A549 (cell line): ENCODE data around the gene ITGAX.

ENCODE experiments used
- CTCF ChIP-seq: fragments of >200 bp; sonication (Bioruptor Twin); formaldehyde crosslinking; IDR thresholded peaks from 3 replicates; pipeline ENCODE4 v1.5.1; 2016
- TF ChIP-seq, protein P1 (sequence below): fragments of 450-650 bp; IDR thresholded peaks from 2 replicates; pipeline ENCODE4 v1.6.1; 2014; ENCODE audit warnings: antibody characterized with exemption

GRCh38 chr16:31380201-31380600 lies 25.2 kb downstream of the ITGAX start:
- TF ChIP-seq CTCF: no peak
- TF ChIP-seq, protein P1, sequence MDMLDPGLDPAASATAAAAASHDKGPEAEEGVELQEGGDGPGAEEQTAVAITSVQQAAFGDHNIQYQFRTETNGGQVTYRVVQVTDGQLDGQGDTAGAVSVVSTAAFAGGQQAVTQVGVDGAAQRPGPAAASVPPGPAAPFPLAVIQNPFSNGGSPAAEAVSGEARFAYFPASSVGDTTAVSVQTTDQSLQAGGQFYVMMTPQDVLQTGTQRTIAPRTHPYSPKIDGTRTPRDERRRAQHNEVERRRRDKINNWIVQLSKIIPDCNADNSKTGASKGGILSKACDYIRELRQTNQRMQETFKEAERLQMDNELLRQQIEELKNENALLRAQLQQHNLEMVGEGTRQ: no peak
